ENCODE results near the gene AUTS2. TPM values are rescaled to one million over a fixed set of nuclear protein-coding genes. Genes with fewer than 3 reads are reported as not detected.

Gene AUTS2
- total RNA-seq, 1 experiment from 2014 or later, result 42.1 TPM

DNA sequence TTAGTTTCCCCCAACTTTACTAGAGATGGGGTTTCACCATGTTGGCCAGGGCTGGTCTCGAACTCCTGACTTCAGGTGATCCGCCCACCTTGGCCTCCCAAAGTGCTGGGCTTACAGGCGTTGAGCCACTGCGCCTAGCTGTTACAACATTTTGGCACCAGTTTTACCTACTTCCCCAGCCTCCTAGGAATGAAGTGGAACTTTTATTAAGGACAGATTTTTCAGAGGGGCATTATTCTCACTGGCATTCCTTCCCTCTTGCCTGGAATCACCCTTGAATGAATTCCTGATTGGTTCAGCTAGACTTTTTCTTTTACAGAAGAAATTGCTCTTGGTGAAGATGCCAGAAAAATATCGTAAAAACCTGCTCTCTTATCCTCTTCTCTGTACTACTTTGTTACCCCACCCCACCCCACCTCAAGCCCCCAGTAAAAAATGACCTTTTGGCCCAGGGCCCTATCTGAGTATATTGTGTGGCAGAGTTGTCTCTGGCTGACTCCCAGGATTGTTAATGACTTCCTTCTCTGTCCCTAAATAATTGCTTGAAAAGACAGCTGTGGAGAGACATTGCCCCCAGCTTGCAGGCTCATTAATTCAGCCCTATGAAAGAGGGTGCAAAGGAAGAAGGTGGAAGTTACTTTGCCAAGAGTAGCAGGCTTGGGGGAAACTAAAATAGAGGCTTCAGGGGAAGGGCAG, 189.6 kb downstream of the AUTS2 start:
- H3K27ac ChIP-seq (ENCODE audit: low read depth, low read length, poor library complexity, severe bottlenecking), result peak overlapping the region; percentile 66
- H3K27me3 ChIP-seq (replicated peaks; ENCODE audit: insufficient read depth, low read depth, low read length, poor library complexity), result no peaks in the 10 kb centered on the region
- BruUV-seq (replicated peaks), result no TSS peak
- POLR2A ChIA-PET (ENCODE audit: low non-redundant PET), result interaction anchor here (0.6 to 0.7 kb wide), 2 partner anchors 19 to 49 kb away, joined by 3 to 10 read pairs; no protein-coding TSS in a partner anchor
- H3K36me3 ChIP-seq (ENCODE audit: insufficient read depth, low read length, poor library complexity, severe bottlenecking), result no peaks in the 10 kb centered on the region
- CTCF ChIA-PET, result no interaction called here
- intact Hi-C loops (cut with micrococcal nuclease; ENCODE audit: unreplicated experiment), result no loop called here
- no peaks in the 10 kb centered on the region for H3K9me3 ChIP-seq (ENCODE audit: low read depth, low read length, poor library complexity, severe bottlenecking)
- peaks cover 55% of the 10 kb centered on the region for H3K4me1 ChIP-seq (ENCODE audit: insufficient read depth, low read length, poor library complexity, severe bottlenecking)
- TF ChIP-seq EZH2 (IDR thresholded peaks at IDR 0.05; ENCODE audit: borderline replicate concordance, low read depth, low read length, poor library complexity, severe bottlenecking), result no peak
- TF ChIP-seq, protein P1, sequence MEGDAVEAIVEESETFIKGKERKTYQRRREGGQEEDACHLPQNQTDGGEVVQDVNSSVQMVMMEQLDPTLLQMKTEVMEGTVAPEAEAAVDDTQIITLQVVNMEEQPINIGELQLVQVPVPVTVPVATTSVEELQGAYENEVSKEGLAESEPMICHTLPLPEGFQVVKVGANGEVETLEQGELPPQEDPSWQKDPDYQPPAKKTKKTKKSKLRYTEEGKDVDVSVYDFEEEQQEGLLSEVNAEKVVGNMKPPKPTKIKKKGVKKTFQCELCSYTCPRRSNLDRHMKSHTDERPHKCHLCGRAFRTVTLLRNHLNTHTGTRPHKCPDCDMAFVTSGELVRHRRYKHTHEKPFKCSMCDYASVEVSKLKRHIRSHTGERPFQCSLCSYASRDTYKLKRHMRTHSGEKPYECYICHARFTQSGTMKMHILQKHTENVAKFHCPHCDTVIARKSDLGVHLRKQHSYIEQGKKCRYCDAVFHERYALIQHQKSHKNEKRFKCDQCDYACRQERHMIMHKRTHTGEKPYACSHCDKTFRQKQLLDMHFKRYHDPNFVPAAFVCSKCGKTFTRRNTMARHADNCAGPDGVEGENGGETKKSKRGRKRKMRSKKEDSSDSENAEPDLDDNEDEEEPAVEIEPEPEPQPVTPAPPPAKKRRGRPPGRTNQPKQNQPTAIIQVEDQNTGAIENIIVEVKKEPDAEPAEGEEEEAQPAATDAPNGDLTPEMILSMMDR (conservative IDR thresholded peaks at IDR 0.05; ENCODE audit: low read depth, low read length), result no peak
- no peak overlapping the region for H3K4me3 ChIP-seq (ENCODE audit: low read depth, low read length, poor library complexity, severe bottlenecking)
- DNase-seq (ENCODE audit: low spot score), result peak; percentile 89

DNA sequence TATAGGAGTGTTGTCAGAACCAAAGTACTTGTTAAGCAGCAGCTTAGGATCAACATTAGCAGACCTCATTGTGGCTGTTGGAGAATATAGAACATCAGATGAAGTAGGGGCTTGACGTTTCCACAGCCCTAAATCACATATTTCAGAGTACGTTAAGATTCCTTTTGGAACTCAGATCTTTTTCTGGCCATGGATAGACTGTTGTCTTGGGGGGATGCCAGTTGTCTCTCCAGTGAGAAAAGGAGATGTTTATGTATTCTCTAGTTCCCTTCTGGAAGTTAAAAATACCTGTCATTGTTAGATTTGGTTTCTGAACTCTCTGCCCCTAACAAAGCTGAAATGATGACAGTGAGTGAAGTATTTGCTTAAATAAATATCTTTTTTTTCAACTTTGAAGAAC, 191.3 kb downstream of the AUTS2 start:
- no peak for DNase-seq (ENCODE audit: low spot score)
- intact Hi-C loops (cut with micrococcal nuclease; ENCODE audit: unreplicated experiment), result no loop called here
- TF ChIP-seq, protein P1 (conservative IDR thresholded peaks at IDR 0.05; ENCODE audit: low read depth, low read length), result no peak
- no peak for TF ChIP-seq EZH2 (IDR thresholded peaks at IDR 0.05; ENCODE audit: borderline replicate concordance, low read depth, low read length, poor library complexity, severe bottlenecking)
- Histone ChIP-seq H3K27ac (ENCODE audit: low read depth, low read length, poor library complexity, severe bottlenecking) (no peak overlapping the region), H3K4me3 (ENCODE audit: low read depth, low read length, poor library complexity, severe bottlenecking) (no peak overlapping the region), H3K36me3 (ENCODE audit: insufficient read depth, low read length, poor library complexity, severe bottlenecking) (no peaks in the 10 kb centered on the region), H3K4me1 (ENCODE audit: insufficient read depth, low read length, poor library complexity, severe bottlenecking) (peaks cover 49% of the 10 kb centered on the region), H3K27me3 (replicated peaks; ENCODE audit: insufficient read depth, low read depth, low read length, poor library complexity) (no peaks in the 10 kb centered on the region), H3K9me3 (ENCODE audit: low read depth, low read length, poor library complexity, severe bottlenecking) (no peaks in the 10 kb centered on the region)
- no TSS peak for BruUV-seq (replicated peaks)
- ChIA-PET CTCF (no interaction called here), POLR2A (ENCODE audit: low non-redundant PET) (no interaction called here)

DNA sequence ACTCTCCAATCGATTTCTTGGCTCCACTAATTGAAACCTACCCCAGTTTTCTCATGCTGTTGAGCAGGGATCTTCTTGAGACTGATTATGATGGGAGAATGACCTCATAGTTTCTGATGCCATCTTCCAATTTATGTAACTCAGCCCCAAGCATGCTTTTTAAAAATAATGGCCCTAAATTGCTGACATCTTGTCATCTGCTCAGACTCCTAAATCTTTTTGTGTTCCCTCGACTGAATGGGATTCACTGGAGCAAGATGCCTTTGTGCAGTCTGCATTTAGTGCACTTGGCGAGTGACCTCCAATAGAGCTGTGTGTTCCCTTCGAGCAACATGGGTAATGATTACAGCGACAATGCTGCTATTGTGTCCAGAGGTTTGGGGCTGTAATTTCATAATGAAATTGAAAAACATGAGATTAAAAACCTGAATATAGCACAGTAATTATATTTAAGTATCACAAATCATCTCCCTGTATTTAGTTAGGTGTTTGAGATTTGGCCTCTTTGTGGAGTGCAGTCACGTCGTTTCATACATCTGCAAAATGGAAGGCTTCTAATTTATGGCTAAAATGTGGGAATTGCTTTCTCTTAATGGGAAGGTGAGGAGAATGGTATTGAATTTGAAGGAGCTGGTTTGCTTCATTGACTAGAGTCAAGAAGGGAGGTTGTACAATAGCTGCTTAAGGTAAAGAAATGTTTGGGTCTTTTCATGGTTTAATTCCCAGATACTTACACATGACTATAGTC, 192.9 kb downstream of the AUTS2 start:
- TF ChIP-seq, protein P1 (conservative IDR thresholded peaks at IDR 0.05; ENCODE audit: low read depth, low read length), result no peak
- no peak for TF ChIP-seq EZH2 (IDR thresholded peaks at IDR 0.05; ENCODE audit: borderline replicate concordance, low read depth, low read length, poor library complexity, severe bottlenecking)
- H3K9me3 ChIP-seq (ENCODE audit: low read depth, low read length, poor library complexity, severe bottlenecking), result no peaks in the 10 kb centered on the region
- no peaks in the 10 kb centered on the region for H3K36me3 ChIP-seq (ENCODE audit: insufficient read depth, low read length, poor library complexity, severe bottlenecking)
- no peak for DNase-seq (ENCODE audit: low spot score)
- no peak overlapping the region for H3K27ac ChIP-seq (ENCODE audit: low read depth, low read length, poor library complexity, severe bottlenecking)
- BruUV-seq (replicated peaks), result no TSS peak
- POLR2A ChIA-PET (ENCODE audit: low non-redundant PET), result no interaction called here
- H3K4me3 ChIP-seq (ENCODE audit: low read depth, low read length, poor library complexity, severe bottlenecking), result no peak overlapping the region
- CTCF ChIA-PET, result no interaction called here
- peaks cover 49% of the 10 kb centered on the region for H3K4me1 ChIP-seq (ENCODE audit: insufficient read depth, low read length, poor library complexity, severe bottlenecking)
- intact Hi-C loops (cut with micrococcal nuclease; ENCODE audit: unreplicated experiment), result no loop called here
- no peaks in the 10 kb centered on the region for H3K27me3 ChIP-seq (replicated peaks; ENCODE audit: insufficient read depth, low read depth, low read length, poor library complexity)

All from A673 (cell line).